Measurements from ENCODE around the gene IL22RA1.
A peak's percentile ranks its signal among the peaks of the same experiment; 100 is the strongest.

The IL22RA1 gene

DNA sequence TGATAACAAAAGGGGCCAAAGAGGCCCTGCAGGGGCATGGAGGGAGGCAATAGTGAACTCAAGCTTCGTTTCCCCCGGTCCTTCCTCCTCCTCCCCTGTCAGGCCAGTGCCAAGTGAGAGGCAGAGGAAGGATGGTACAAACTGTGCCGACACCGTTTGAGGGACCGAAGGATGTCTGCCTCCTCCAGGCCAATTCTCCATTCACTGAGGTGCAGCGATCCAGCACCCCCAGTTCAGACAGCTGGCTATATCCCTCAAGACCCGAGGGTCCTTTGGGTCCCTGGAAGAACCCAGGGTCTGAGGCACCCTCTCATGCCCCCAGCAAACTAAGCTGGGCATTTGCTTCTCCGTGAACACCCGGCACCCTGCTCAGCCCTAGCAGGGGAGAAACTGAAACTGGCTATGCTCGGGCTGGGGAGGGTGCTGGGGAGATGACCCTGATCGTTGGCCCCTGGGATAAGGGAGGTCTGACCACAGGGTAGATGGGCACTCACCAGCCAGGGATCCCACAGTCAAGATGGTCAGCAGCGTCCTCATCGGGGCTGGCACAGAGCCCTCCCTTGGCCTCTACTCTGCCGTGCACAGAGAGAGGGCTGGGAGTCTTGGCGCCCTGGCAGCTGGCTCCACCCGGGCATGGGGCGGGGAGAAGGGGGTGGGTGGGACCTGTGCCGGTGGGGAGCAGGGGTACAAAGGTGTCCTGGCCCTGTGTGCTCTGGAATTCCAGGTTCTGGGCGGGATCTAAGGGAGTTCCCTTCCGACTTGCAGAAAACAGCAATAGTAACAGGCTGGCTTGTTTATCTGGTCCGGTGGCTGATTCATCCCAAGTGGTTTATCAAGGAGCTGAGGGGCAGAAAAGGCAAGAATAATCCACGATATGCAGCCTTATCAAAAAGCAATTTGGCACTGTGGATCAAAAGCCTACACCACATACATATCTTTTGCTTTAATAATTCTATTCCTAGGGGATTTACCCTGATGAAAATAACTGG lies at the start of gene IL22RA1:
Gene IL22RA1 (minus strand): TSS at position 595 of the 989 bp plus-strand sequence. CDS start 58 bp downstream, at position 537.
- DNase-seq, result no peak

- no peak for DNase-seq
These were observed 48.9 kb upstream of the IL22RA1 start for GRCh38 chr1:24191860-24192259.

GRCh38 chr1:24190983-24191461 lies 48.1 kb upstream of the IL22RA1 start:
- DNase-seq, result no peak

- no peak for DNase-seq
These were observed 46.6 kb upstream of the IL22RA1 start for GRCh38 chr1:24189528-24189927.

DNA sequence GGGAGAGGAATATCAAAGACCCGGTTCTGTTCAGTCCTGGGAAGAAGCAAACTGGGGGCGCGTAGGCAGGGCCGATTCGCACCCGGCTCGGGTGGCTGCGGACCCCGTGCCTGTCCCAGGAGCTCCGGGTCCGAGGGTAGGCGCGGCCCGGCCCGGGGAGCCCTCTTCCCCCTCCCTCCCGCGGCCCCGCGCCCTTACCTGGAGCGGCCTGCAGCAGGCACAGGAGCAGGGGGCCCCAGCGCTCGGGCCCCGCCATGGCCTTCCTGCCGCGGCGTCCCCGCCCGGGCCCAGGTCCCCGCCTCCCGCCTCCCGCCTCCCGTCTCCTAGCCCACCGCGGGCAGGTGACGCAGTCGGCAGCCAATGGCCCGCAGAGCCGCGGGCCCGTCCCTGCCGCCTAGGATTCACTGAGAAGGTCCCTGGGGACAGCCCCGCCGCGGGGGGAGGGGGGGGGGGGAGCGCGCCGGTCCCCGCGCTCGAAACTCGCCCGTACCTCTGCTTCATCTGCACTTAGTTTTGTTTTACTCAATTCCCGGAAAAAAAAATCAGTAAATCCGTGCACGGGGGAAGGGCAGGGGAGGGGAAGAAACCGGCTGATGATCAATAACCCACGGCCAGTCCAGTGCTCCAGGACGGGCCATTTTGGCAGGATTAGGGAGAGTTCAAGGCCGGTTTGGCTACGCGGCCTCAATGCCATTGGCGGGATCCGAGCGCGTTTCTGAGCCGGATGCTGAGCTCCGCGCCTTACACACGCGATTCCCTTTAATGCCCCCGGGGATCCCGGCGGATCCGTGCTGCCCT lies 44.3 kb upstream of the IL22RA1 start, which contains the start of gene IFNLR1:
Gene IFNLR1 (minus strand): TSS at position 297 of the 798 bp plus-strand sequence. CDS start 41 bp downstream, at position 256.
- peak; percentile 89 for DNase-seq

GRCh38 chr1:24186711-24186992 lies 43.7 kb upstream of the IL22RA1 start:
- DNase-seq, result no peak

DNA sequence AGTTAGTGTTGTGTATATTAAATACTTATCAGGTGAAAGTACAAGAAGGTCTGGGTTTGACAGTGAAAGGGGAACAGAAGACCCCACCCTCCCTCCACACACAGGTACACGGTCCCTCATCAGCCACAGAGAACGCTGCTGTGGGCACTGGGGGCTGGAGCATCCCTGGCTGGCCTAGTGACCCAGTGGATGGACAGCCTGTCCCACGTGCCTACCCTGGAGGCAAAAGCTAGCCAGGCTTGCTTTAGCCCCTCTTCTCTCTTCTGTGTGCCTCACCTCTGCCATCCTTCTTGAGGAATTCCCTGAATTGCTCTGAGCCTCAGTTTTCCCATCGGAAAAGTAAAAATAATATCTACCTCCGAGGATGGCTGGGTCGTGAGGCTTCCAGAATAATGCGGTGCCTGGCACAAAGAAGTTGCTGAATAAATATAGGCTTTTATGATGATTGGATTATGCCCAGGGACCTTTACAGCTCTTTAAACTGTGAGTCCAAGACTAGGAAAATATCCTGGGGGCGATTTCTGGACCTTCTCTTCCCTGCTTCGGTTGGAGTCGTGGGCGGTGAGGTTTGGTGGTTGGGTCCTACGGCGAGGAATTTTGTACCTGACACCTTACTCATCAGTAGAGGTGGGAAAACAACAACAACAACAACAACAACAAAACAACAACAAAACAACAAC lies 43.2 kb upstream of the IL22RA1 start:
- no peak for DNase-seq

- no peak for DNase-seq
These were observed 42.1 kb upstream of the IL22RA1 start for GRCh38 chr1:24185076-24185475.

GRCh38 chr1:24182061-24182460 lies 39.1 kb upstream of the IL22RA1 start:
- no peak for DNase-seq

GRCh38 chr1:24181619-24182018 lies 38.7 kb upstream of the IL22RA1 start:
- no peak for DNase-seq

DNA sequence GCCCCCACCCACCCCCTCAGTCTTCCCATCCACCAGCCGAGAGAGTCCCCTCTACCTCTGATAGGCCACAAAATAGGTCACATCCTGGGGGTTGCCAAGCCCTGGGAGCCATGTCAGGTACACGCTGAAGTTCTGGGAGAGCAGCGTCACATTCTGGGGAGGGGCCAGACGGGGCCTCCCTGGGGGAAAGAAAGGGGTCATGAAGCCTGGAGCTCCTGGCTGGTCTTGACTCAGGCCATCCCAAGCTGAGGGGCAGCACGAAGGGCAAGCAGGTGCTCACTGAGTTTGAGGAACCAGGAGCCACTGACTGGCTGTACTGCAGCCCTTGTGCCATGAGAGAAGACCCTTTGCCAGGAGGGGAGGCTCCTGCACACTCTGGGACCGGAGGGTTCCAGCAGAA lies 37.7 kb upstream of the IL22RA1 start:
- no peak for DNase-seq

- no peak for DNase-seq
These were observed 36.4 kb upstream of the IL22RA1 start for GRCh38 chr1:24179251-24179840.

DNA sequence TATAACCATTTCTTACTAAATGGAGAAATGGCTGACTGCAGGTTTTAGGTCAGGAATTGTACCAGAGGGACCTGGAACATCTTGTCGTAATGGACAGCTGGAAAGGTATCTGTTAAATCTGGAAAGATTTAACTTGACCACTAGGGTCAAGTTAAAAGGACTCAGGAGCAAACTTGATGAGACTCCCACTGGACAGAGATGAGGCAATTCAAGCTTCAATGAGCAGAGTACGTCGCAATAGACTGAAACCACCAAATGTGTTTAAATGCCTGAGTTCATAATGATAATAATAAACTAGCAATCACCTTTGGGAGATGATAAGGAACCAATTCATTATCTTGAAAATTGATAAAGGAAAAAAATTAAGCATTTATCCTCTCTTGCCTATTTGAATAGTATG lies 35.5 kb upstream of the IL22RA1 start:
- no peak for DNase-seq

GRCh38 chr1:24177161-24177560 lies 34.2 kb upstream of the IL22RA1 start:
- DNase-seq, result no peak

- DNase-seq, result no peak
These were observed 32.3 kb upstream of the IL22RA1 start for GRCh38 chr1:24175033-24175755.

- no peak for DNase-seq
These were observed 31.0 kb upstream of the IL22RA1 start for GRCh38 chr1:24173638-24174575.

DNA sequence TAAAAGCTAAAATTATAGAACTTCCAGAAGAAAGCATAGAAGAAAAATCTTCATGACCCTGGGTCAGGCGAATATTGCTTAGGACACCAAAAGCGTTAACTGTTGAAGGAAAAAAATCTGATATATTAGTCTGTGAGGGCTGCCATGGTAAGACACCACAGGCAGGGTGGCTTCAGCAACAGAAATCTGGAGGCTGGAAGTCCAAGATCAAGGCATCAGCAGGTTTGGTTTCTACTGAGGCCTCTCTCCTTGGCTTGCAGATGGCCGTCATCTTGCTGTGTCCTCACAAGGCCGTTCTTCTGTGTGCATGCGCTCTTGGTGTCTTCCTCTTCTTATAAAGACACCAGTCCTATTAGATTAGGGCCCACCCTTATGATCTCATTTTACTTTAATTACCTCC lies 29.7 kb upstream of the IL22RA1 start:
- no peak for DNase-seq

GRCh38 chr1:24169286-24169685 lies 26.3 kb upstream of the IL22RA1 start:
- no peak for DNase-seq

DNA sequence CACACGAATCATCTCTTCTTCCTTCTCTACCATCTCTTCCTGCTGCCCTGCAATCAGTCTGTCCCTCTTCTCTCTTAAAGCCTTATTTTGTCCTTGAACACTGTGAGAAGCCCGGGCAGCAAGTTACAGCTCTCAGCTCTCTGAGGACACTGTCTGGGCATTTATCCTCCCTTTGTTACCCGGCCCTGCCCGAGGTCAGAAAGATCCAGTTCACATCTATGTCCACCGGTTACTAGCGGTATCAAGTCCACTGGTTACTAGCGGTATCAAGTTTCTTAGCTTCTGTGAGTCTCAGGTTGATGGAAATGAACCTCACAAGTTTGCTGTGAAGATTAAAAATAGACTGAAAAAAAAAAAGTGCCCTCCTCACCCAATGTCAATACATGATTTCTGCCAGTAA lies 25.3 kb upstream of the IL22RA1 start:
- no peak for DNase-seq

GRCh38 chr1:24167008-24167407 lies 24.1 kb upstream of the IL22RA1 start:
- no peak for DNase-seq

GRCh38 chr1:24165500-24165899 lies 22.6 kb upstream of the IL22RA1 start:
- no peak for DNase-seq
